H1 (cell line): ENCODE measurements around the gene RPL36AL. TPM values are rescaled to one million over a fixed set of nuclear protein-coding genes. Genes with fewer than 3 reads are reported as not detected.

ENCODE experiments used
- CTCF ChIA-PET: fragments of 300-600 bp; sonication (Branson Sonifier 250); formaldehyde crosslinking; loops from one replicate; lab custom pipeline; 2021; ENCODE audit not compliant: partially characterized antibody; lab: Charles Lee
- POLR2A ChIA-PET: fragments of 300-600 bp; sonication (Branson Sonifier 250); formaldehyde crosslinking; loops from one replicate; lab custom pipeline; 2021; ENCODE audit warnings: inconsistent platforms; ENCODE audit not compliant: partially characterized antibody; lab: Charles Lee
- DNase-seq, 2 experiments: peaks; one replicate each; pipeline versions ENCODE4 v3.0.0 to v3.0.0-alpha.2; 2010 to 2022; ENCODE audit warnings: low spot score in 2 of 2, low read depth in 1 of 2, mixed read lengths in 1 of 2
- FAIRE-seq: peaks from 2 replicates; lab custom pipeline; 2011; peaks lifted over from hg19 to GRCh38; lab: Jason Lieb, UNC
- H2AFZ ChIP-seq: 2 replicates; pipeline ENCODE4 v1.8.1; 2012; ENCODE audit warnings: low read length, inconsistent platforms
- H2AK5ac ChIP-seq: 2 replicates; pipeline ENCODE4 v1.6.1; 2013; ENCODE audit warnings: low read depth, low read length
- H2BK120ac ChIP-seq: replicated peaks from 2 replicates; pipeline ENCODE3; 2013; ENCODE audit warnings: low read depth, low read length, inconsistent platforms
- H2BK12ac ChIP-seq: 2 replicates; pipeline ENCODE4 v1.6.1; 2013; ENCODE audit warnings: low read depth, low read length
- H2BK15ac ChIP-seq: 2 replicates; pipeline ENCODE4 v1.6.1; 2013; ENCODE audit warnings: low read length
- H2BK20ac ChIP-seq: 2 replicates; pipeline ENCODE4 v1.6.1; 2013; ENCODE audit warnings: low read length
- H2BK5ac ChIP-seq: 2 replicates; pipeline ENCODE4 v1.6.1; 2013; ENCODE audit warnings: low read depth, low read length
- H3K14ac ChIP-seq: 2 replicates; pipeline ENCODE4 v1.6.1; 2013; ENCODE audit warnings: inconsistent platforms; ENCODE audit not compliant: insufficient read length
- H3K18ac ChIP-seq: 2 replicates; pipeline ENCODE4 v1.6.1; 2013; ENCODE audit warnings: low read length; ENCODE audit errors: extremely low read depth
- H3K23ac ChIP-seq: 2 replicates; pipeline ENCODE4 v1.6.1; 2013; ENCODE audit warnings: inconsistent platforms; ENCODE audit not compliant: insufficient read length
- H3K23me2 ChIP-seq: 2 replicates; pipeline ENCODE4 v1.6.1; 2013; ENCODE audit warnings: low read depth, low read length
- H3K27ac ChIP-seq: 2 replicates; pipeline ENCODE4 v1.6.1; 2011; ENCODE audit warnings: low read depth, low read length, inconsistent platforms
- H3K27me3 ChIP-seq, 4 experiments: replicated peaks in 1 of 4; 1 replicate in 1 of 4; 2 replicates in 3 of 4; pipeline versions ENCODE4 v1.6.1 to v1.8.1; 2011 to 2013; ENCODE audit warnings: low read length in 3 of 4, mild to moderate bottlenecking in 3 of 4, inconsistent platforms in 2 of 4, mixed read lengths in 2 of 4, moderate library complexity in 1 of 4; ENCODE audit not compliant: control insufficient read depth in 3 of 4, insufficient read depth in 3 of 4; ENCODE audit errors: extremely low read depth in 1 of 4
- H3K36me3 ChIP-seq, 4 experiments: 2 replicates each; pipeline versions ENCODE4 v1.6.1 to v1.8.1; 2011 to 2013; ENCODE audit warnings: mild to moderate bottlenecking in 4 of 4, low read length in 3 of 4, moderate library complexity in 2 of 4, control low read depth in 1 of 4, inconsistent platforms in 1 of 4; ENCODE audit not compliant: insufficient read depth in 4 of 4, control insufficient read depth in 2 of 4
- H3K4ac ChIP-seq: replicated peaks from 2 replicates; pipeline ENCODE3; 2013; ENCODE audit warnings: low read length, low read depth, mixed read lengths, inconsistent platforms; ENCODE audit not compliant: insufficient read length
- H3K4me1 ChIP-seq, 4 experiments: replicated peaks in 1 of 4; 1 replicate in 1 of 4; 2 replicates in 3 of 4; pipeline versions ENCODE4 v1.6.1 to v1.8.1; 2011 to 2013; ENCODE audit warnings: low read length in 3 of 4, inconsistent platforms in 2 of 4, mixed read lengths in 1 of 4; ENCODE audit not compliant: insufficient read depth in 4 of 4, control insufficient read depth in 3 of 4
- H3K4me2 ChIP-seq, 2 experiments: 2 replicates each; pipeline versions ENCODE4 v1.6.1 to v1.8.1; 2011 to 2013; ENCODE audit warnings: low read depth in 2 of 2, low read length in 2 of 2, control low read depth in 1 of 2, inconsistent platforms in 1 of 2, mild to moderate bottlenecking in 1 of 2; ENCODE audit not compliant: insufficient read depth in 1 of 2
- H3K4me3 ChIP-seq, 4 experiments: fragments of 200-600, 300-600 bp in 1 of 4; sonication (generic), shearing (Covaris generic), sonication (Bioruptor Twin) in 1 of 4; 2 replicates each; pipeline versions ENCODE4 v1.5.1 to v1.8.1; 2011 to 2016; ENCODE audit warnings: low read length in 4 of 4, low read depth in 3 of 4, control low read depth in 2 of 4, inconsistent platforms in 2 of 4, mild to moderate bottlenecking in 2 of 4, mixed read lengths in 1 of 4, moderate library complexity in 1 of 4; ENCODE audit not compliant: insufficient read depth in 2 of 4; ENCODE audit errors: extremely low read depth in 1 of 4
- H3K56ac ChIP-seq: replicated peaks from 2 replicates; pipeline ENCODE3; 2013; ENCODE audit warnings: low read depth, mild to moderate bottlenecking, mixed read lengths, low read length, inconsistent platforms; ENCODE audit not compliant: insufficient read length
- H3K79me1 ChIP-seq: 2 replicates; pipeline ENCODE4 v1.6.1; 2013; ENCODE audit warnings: low read depth, low read length, control low read depth
- H3K79me2 ChIP-seq, 2 experiments: 2 replicates each; pipeline versions ENCODE4 v1.6.1 to v1.8.1; 2012 to 2013; ENCODE audit warnings: low read length in 2 of 2, mild to moderate bottlenecking in 2 of 2, inconsistent platforms in 1 of 2; ENCODE audit not compliant: insufficient read depth in 2 of 2, control insufficient read depth in 1 of 2
- H3K9ac ChIP-seq, 4 experiments: replicated peaks in 1 of 4; 1 replicate in 1 of 4; 2 replicates in 3 of 4; pipeline versions ENCODE4 v1.6.1 to v1.8.1; 2011 to 2013; ENCODE audit warnings: low read depth in 3 of 4, low read length in 3 of 4, control low read depth in 2 of 4, mild to moderate bottlenecking in 2 of 4, moderate library complexity in 2 of 4, inconsistent platforms in 1 of 4; ENCODE audit errors: extremely low read depth in 1 of 4
- H3K9me3 ChIP-seq, 2 experiments: 2 replicates each; pipeline versions ENCODE4 v1.6.1 to v1.8.1; 2012 to 2013; ENCODE audit warnings: mild to moderate bottlenecking in 2 of 2, moderate library complexity in 2 of 2, control low read depth in 1 of 2, inconsistent platforms in 1 of 2, low read depth in 1 of 2, low read length in 1 of 2, mixed read lengths in 1 of 2; ENCODE audit not compliant: insufficient read depth in 2 of 2
- H4K20me1 ChIP-seq, 2 experiments: replicated peaks in 1 of 2; 2 replicates each; pipeline versions ENCODE3 to v1.8.1; 2011 to 2013; ENCODE audit warnings: inconsistent platforms in 2 of 2, low read length in 2 of 2, mild to moderate bottlenecking in 1 of 2; ENCODE audit not compliant: insufficient read depth in 2 of 2, control insufficient read depth in 1 of 2
- H4K5ac ChIP-seq: 2 replicates; pipeline ENCODE4 v1.6.1; 2013; ENCODE audit warnings: low read length, low read depth, mixed read lengths, inconsistent platforms; ENCODE audit not compliant: insufficient read length
- H4K8ac ChIP-seq: 2 replicates; pipeline ENCODE4 v1.8.0; 2013; ENCODE audit warnings: mild to moderate bottlenecking, moderate library complexity, low read length, inconsistent platforms; ENCODE audit not compliant: insufficient read depth; ENCODE audit errors: extremely low read depth
- H4K91ac ChIP-seq: replicated peaks from 2 replicates; pipeline ENCODE3; 2013; ENCODE audit warnings: low read length, mixed read lengths, inconsistent platforms; ENCODE audit not compliant: insufficient read length
- SP2 ChIP-seq: IDR thresholded peaks from 2 replicates; pipeline ENCODE4 v1.6.1; 2012; ENCODE audit warnings: mild to moderate bottlenecking, low read length, inconsistent platforms
- WGBS, 2 experiments: shearing (Covaris generic) in 1 of 2; methylation state at CpG; one replicate each; pipeline versions ENCODE4 v1.1.6 to v1.1.7; 2013 to 2015; ENCODE audit warnings: low lambda C conversion rate in 2 of 2, mixed read lengths in 2 of 2, inconsistent platforms in 1 of 2, low coverage in 1 of 2, missing lambda C conversion rate in 1 of 2; ENCODE audit not compliant: insufficient replicate concordance in 2 of 2, insufficient coverage in 1 of 2, insufficient read length in 1 of 2; ENCODE audit errors: extremely low coverage in 1 of 2, missing lambda C conversion rate in 1 of 2; 5-methylcytosine and 5-hydroxymethylcytosine counted together
- long read RNA-seq, 2 experiments: library from RNA in 1 of 2; library from capped mRNA in 1 of 2; stranded (forward); transcript quantifications; one replicate each; pipeline ENCODE4 v2.0.0, GENCODE V29; 2021; ENCODE audit warnings: inconsistent platforms in 1 of 2
- polyA minus RNA-seq, 3 experiments: library from RNA; depleted of rRNA, polyadenylated mRNA; stranded (reverse); fragments of >200 nt; gene quantifications; 1 replicate in 2 of 3; 2 replicates in 1 of 3; pipeline ENCODE4 v1.2.3, GENCODE V29; 2011
- polyA plus RNA-seq, 7 experiments: library from polyadenylated mRNA; depleted of rRNA in 3 of 7; stranded (reverse) in 5 of 7; unstranded in 2 of 7; fragments of >200 nt in 5 of 7; fragments of 200-250 nt in 2 of 7; gene quantifications; 1 replicate in 5 of 7; 2 replicates in 1 of 7; 4 replicates in 1 of 7; pipeline versions ENCODE4 v1.2.1 to v1.2.3, GENCODE V29; 2011 to 2013; ENCODE audit warnings: missing spikeins in 2 of 7, mixed read lengths in 2 of 7
- total RNA-seq: library from RNA; stranded (reverse); fragmentation: NEBNext Ultra II Directional; extraction: Animal tissue kit (Norgen Biotek cat#: 25700); gene quantifications from 2 replicates; pipeline ENCODE4 v1.2.1, GENCODE V29; 2021
- TF ChIP-seq, protein P1 (sequence below), 3 experiments: IDR thresholded peaks; 1 replicate in 2 of 3; 2 replicates in 1 of 3; pipeline versions ENCODE4 v1.5.1 to v1.6.1; 2011; ENCODE audit warnings: low read length in 3 of 3, mild to moderate bottlenecking in 3 of 3, inconsistent platforms in 2 of 3, low read depth in 1 of 3, moderate library complexity in 1 of 3; ENCODE audit not compliant: insufficient read depth in 1 of 3; ENCODE audit errors: control extremely low read depth in 1 of 3
- TF ChIP-seq, protein P2 (sequence below): IDR thresholded peaks from 2 replicates; pipeline ENCODE4 v1.6.1; 2012; ENCODE audit warnings: inconsistent platforms

RPL36AL gene
- total RNA-seq (230 and 233 TPM in 2 replicates), polyA plus RNA-seq (2011; rRNA removed) (79.0 and 138 TPM in 2 replicates), polyA minus RNA-seq (2011; rRNA and poly(A)+ RNA removed) (61.5 and 70.8 TPM in 2 replicates)
- polyA plus RNA-seq (2011; cell fraction: cytosol; rRNA removed): 220 TPM
- polyA plus RNA-seq (2011; cell fraction: nucleus; rRNA removed): 27.1 TPM
- polyA plus RNA-seq (2012, experiment 1 of 2): 382 to 464 TPM (median 426 TPM) in 4 replicates
- 104 TPM for polyA plus RNA-seq (2012, experiment 2 of 2)
- polyA plus RNA-seq (2013, experiment 1 of 2): 619 TPM
- polyA plus RNA-seq (2013, experiment 2 of 2): 686 TPM
- 48.9 TPM for polyA minus RNA-seq (2011; cell fraction: cytosol; rRNA and poly(A)+ RNA removed)
- 24.0 TPM for polyA minus RNA-seq (2011; cell fraction: nucleus; rRNA and poly(A)+ RNA removed)
- long read RNA-seq, experiment 1, transcript RPL36AL-201 (2 exons, 746 nt): major isoform, 106 of 184 reads
- long read RNA-seq, experiment 1, partial matches to known transcripts: 74 of 184 reads
- long read RNA-seq, experiment 1, other reads (novel, unspliced or antisense): 4 of 184 reads
- long read RNA-seq, experiment 2, transcript RPL36AL-201 (2 exons, 746 nt): major isoform, 5 of 5 reads
- long read RNA-seq, experiment 2, partial matches to known transcripts: 0 of 5 reads
- long read RNA-seq, experiment 2, other reads (novel, unspliced or antisense): 0 of 5 reads

DNA sequence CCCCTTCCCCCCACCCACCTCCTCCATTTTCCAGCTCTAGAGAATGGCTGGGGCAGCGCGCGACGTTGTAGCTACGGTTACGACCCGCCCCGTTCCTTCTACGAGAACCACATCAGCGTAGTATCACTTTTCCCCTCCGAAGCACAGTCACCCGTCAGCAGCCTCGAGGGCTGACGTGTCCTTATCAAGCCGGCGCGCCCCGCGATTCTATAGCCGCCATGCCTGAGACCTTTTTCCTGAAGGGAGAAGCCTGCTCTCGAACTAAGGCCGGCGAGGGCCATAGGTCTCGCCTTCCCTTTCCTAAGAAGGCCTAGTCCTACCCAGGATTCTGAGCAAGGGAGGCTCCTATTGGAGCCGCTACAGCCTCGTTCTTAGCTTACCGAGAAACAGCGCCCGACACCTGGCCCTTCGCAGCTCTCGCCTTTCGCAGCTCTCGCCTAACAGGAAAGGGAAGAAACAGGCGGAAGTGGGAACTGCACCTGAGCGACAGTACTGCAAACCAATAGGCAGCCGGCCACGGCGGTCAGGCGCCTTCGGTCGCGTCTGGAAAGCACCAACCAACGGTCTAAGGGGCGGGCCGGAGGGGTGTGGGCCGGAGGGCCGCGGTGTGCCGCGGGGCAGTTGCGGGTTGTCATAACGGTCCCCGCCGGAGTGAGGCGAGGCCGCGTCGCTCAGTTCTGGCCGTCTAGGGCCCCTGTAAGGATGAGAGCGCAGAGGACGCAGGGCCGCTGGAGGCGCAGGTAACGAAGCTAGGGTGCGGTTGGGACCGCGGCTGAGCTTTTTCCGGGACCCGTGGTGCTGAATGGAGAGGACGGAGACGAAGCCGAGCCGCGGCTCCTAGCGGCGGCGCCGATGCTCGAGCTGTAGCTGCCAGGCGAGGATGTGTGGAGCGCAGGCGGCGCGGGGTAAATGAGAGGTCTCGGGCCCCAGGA, at the start of gene RPL36AL, which contains the start of gene MGAT2:
RPL36AL (minus strand) TSS at position 445 of the 932 bp plus-strand sequence. CDS start 1,522 bp downstream, outside the sequence.
MGAT2 (plus strand) TSS at position 618 of the 932 bp plus-strand sequence. CDS start 470 bp downstream, outside the sequence.
- H3K18ac ChIP-seq: peak within 1 kb of the TSS; percentile 99
- DNase-seq: peak; percentile 92 to 97
- H3K4me3 ChIP-seq: peak within 1 kb of the TSS; percentile 80 to 99 (median 94)
- no peak within 1 kb of the TSS for H2AK5ac ChIP-seq
- peak within 1 kb of the TSS; percentile 85 to 98 (median 94) for H3K9ac ChIP-seq
- ChIA-PET POLR2A (interaction anchor here (0.6 to 3.9 kb wide), 25 partner anchors 9 to 237 kb away, joined by 3 to 53 read pairs (median 7); partner anchors contain the start of genes DNAAF2, KLHDC2, LRR1 and POLE2), CTCF (interaction anchor here (0.6 to 2.4 kb wide), 6 partner anchors 10 to 159 kb away, joined by 3 to 15 read pairs (median 3); partner anchors contain the start of gene DNAAF2)
- no peak within 1 kb of the TSS for H2BK120ac ChIP-seq
- 0 out of 2 replicates have a peak within 1 kb of the TSS, but pooled peaks have one; percentile 31 for H2AFZ ChIP-seq
- H3K4me2 ChIP-seq: peak within 1 kb of the TSS; percentile 76 to 91
- H4K20me1 ChIP-seq: peaks cover 5 to 6% of the 10 kb centered on the region in 2 experiments
- H3K79me2 ChIP-seq: peaks cover 5 to 48% of the 10 kb centered on the region in 2 experiments; a peak in 3 of 4 replicates
- H2BK15ac ChIP-seq: no peak within 1 kb of the TSS
- peak within 1 kb of the TSS; percentile 62; the same call in 1 of the 2 replicates for H2BK12ac ChIP-seq
- H3K27me3 ChIP-seq: no peaks in the 10 kb centered on the region
- H3K14ac ChIP-seq: no peak within 1 kb of the TSS
- H3K36me3 ChIP-seq: peaks cover 4 to 37% (median 7%) of the 10 kb centered on the region in 4 experiments; a peak in 7 of 8 replicates
- peak within 1 kb of the TSS; percentile 95 for H3K27ac ChIP-seq
- FAIRE-seq: no peak
- H4K91ac ChIP-seq: peak within 1 kb of the TSS; percentile 78
- peak within 1 kb of the TSS; percentile 96 for H4K5ac ChIP-seq
- H3K56ac ChIP-seq: peak within 1 kb of the TSS; percentile 93
- WGBS, 2 experiments: 1% methylated on average over 69 of the region's 85 CpGs; no CpG with 5 or more reads in 1 of the 2 experiments
- peaks cover 10% of the 10 kb centered on the region for H3K23me2 ChIP-seq
- no peaks in the 10 kb centered on the region for H3K79me1 ChIP-seq
- H2BK5ac ChIP-seq: peak within 1 kb of the TSS; percentile 94
- H2BK20ac ChIP-seq: no peak within 1 kb of the TSS
- H3K9me3 ChIP-seq: no peaks in the 10 kb centered on the region
- H3K23ac ChIP-seq: no peak within 1 kb of the TSS
- H3K4me1 ChIP-seq: peaks cover 1 to 9% (median 3%) of the 10 kb centered on the region in 4 experiments; a peak in 3 of 7 replicates
- H4K8ac ChIP-seq: peak within 1 kb of the TSS; percentile 98; the same call in 1 of the 2 replicates
- H3K4ac ChIP-seq: peak within 1 kb of the TSS; percentile 89
- TF ChIP-seq, protein P1, sequence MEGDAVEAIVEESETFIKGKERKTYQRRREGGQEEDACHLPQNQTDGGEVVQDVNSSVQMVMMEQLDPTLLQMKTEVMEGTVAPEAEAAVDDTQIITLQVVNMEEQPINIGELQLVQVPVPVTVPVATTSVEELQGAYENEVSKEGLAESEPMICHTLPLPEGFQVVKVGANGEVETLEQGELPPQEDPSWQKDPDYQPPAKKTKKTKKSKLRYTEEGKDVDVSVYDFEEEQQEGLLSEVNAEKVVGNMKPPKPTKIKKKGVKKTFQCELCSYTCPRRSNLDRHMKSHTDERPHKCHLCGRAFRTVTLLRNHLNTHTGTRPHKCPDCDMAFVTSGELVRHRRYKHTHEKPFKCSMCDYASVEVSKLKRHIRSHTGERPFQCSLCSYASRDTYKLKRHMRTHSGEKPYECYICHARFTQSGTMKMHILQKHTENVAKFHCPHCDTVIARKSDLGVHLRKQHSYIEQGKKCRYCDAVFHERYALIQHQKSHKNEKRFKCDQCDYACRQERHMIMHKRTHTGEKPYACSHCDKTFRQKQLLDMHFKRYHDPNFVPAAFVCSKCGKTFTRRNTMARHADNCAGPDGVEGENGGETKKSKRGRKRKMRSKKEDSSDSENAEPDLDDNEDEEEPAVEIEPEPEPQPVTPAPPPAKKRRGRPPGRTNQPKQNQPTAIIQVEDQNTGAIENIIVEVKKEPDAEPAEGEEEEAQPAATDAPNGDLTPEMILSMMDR (IDR thresholded peaks at IDR 0.05; ENCODE audit: control extremely low read depth in 1 of 3, insufficient read depth in 1 of 3, low read depth in 1 of 3, low read length in 3 of 3): peak in 1 of 3 experiments; percentile 7; a peak in 1 of 4 replicates
- TF ChIP-seq, protein P2, sequence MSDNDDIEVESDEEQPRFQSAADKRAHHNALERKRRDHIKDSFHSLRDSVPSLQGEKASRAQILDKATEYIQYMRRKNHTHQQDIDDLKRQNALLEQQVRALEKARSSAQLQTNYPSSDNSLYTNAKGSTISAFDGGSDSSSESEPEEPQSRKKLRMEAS: no peak
- TF ChIP-seq SP2: peak; percentile 71
